GM12875 (cell line): ENCODE data around the gene GIMAP6.
A peak's percentile ranks its signal among the peaks of the same experiment; 100 is the strongest.
"Not testable (repeated sequence)": the region's sequence is repeated elsewhere in the genome, so short reads cannot be mapped to it uniquely, and the experiment has no call there.

Source experiments
- H3K4me3 ChIP-seq: one replicate; pipeline ENCODE4 v1.5.1; 2011; ENCODE audit warnings: low read depth, low read length, control low read depth
- TF ChIP-seq, protein P1 (sequence below): IDR thresholded peaks from 2 replicates; pipeline ENCODE4 v1.5.1; 2011; ENCODE audit warnings: low read depth, mild to moderate bottlenecking, control low read depth, inconsistent platforms, low read length, moderate library complexity, borderline replicate concordance; ENCODE audit not compliant: insufficient read depth

Gene GIMAP6

GRCh38 chr7:150631866-150632864 is at the start of gene GIMAP6:
Gene GIMAP6, minus strand, starts transcription at chr7:150632385. Its CDS starts 2,243 bp downstream, at chr7:150630142.
- TF ChIP-seq, protein P1, sequence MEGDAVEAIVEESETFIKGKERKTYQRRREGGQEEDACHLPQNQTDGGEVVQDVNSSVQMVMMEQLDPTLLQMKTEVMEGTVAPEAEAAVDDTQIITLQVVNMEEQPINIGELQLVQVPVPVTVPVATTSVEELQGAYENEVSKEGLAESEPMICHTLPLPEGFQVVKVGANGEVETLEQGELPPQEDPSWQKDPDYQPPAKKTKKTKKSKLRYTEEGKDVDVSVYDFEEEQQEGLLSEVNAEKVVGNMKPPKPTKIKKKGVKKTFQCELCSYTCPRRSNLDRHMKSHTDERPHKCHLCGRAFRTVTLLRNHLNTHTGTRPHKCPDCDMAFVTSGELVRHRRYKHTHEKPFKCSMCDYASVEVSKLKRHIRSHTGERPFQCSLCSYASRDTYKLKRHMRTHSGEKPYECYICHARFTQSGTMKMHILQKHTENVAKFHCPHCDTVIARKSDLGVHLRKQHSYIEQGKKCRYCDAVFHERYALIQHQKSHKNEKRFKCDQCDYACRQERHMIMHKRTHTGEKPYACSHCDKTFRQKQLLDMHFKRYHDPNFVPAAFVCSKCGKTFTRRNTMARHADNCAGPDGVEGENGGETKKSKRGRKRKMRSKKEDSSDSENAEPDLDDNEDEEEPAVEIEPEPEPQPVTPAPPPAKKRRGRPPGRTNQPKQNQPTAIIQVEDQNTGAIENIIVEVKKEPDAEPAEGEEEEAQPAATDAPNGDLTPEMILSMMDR, result no peak
- peak within 1 kb of the TSS; percentile 79 for H3K4me3 ChIP-seq

- H3K4me3 ChIP-seq, result not testable (repeated sequence)
Observed at GRCh38 chr7:150680364-150680763, 48.2 kb upstream of the GIMAP6 start.

DNA sequence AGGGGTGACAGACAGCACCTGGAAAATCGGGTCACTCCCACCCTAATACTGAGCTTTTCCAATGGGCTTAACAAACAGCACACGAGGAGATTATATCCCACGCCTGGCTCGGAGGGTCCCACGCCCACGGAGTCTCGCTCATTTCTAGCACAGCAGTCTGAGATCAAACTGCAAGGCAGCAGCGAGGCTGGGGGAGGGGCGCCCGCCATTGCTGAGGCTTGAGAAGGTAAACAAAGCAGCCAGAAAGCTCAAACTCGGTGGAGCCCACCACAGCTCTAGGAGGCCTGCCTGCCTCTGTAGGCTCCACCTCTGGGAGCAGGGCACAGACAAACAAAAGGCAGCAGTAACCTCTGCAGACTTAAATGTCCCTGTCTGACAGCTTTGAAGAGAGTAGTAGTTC is 46.4 kb upstream of the GIMAP6 start:
- not testable (repeated sequence) for H3K4me3 ChIP-seq

- not testable (repeated sequence) for H3K4me3 ChIP-seq
Observed at GRCh38 chr7:150676854-150677253, 44.7 kb upstream of the GIMAP6 start.

DNA sequence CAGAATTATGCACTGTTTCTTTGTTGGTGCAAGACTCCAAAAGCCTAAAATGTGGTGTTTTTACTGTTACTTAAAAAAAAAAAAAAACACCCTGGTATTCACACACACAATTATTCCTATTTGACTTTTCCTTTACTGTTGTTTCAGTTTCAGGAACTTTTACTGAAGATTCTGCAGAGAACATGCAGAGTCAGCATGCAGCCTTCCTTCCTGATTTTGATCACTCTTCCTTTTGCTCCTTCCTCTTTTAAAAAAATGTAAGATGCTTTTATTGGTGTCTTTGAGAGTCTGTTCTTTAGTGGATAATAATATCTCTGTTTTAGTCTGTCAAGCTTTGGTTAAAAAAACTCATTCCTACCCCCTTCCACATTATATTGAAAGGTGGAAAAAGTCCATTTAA is 44.1 kb upstream of the GIMAP6 start:
- H3K4me3 ChIP-seq, result not testable (repeated sequence)

DNA sequence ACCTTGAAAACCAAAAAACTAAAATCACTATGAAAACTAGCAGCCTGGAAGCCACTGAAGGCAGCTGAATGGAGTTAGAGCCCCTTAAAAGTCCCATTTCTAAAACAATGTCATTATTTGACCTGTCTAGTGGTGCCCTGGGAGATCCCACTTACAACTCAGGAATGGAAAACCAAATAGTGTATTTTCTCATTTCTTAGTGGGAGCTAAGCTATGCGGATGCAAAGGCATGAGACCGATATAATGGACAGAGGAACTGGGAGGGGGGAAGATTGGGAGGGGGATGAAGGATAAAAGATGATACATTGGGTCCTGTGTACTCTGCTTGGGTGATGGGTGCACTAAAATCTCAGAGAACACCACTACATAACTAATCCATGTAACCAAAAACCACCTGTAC is 43.5 kb upstream of the GIMAP6 start:
- no peak overlapping the region for H3K4me3 ChIP-seq
- TF ChIP-seq, protein P1, result no peak

- not testable (repeated sequence) for H3K4me3 ChIP-seq
Observed at GRCh38 chr7:150671798-150672585, 39.8 kb upstream of the GIMAP6 start.

- TF ChIP-seq, protein P1, result no peak
Observed at GRCh38 chr7:150668977-150669376, 36.8 kb upstream of the GIMAP6 start.

DNA sequence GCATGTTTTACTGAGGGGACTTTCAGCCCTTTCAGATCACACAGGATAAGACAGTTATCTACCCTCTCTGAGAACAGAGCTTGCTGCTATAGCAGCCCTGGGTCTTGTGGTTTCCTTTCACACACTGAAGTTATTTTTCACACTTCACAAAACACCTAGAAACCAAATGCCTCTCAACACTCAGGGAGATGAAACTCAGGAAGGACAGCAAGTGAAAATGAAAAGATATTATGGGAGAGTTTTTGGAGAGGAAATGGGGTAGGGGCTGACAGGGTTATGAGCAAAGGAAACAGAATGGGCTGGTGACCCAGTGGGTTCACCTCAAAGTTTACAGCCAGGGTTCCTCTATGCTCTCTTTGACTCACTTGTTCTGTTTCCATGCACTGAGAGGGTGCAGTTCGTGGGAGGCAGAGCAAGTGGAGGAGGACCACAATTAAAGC is 36.3 kb upstream of the GIMAP6 start:
- no peak overlapping the region for H3K4me3 ChIP-seq
- TF ChIP-seq, protein P1, result no peak

More at GRCh38 chr7:150668977-150669376, 36.8 kb upstream of the GIMAP6 start:
- no peak overlapping the region for H3K4me3 ChIP-seq
